Measurements from ENCODE around the gene MBTPS1.

The MBTPS1 gene

DNA sequence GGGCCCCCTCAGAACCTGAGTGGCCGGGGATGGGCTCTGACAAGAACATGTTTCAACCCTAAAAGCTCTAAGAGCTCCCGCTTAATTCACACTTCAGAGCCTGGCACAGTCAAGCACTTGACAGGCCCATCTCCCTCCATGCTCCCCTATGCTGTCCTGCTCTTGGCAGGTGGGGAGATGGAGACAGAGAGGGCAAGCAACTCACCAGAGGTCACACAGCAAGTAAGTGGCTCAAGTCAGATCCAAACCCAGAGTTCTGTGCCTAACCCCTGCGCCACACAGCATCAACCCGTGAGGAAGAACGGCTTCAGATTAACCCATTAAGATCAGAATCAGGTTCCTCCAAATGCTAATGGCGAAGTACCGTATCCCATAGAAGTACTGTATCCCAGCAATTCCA lies 112.3 kb downstream of the MBTPS1 start:
- TF ChIP-seq, protein P1, sequence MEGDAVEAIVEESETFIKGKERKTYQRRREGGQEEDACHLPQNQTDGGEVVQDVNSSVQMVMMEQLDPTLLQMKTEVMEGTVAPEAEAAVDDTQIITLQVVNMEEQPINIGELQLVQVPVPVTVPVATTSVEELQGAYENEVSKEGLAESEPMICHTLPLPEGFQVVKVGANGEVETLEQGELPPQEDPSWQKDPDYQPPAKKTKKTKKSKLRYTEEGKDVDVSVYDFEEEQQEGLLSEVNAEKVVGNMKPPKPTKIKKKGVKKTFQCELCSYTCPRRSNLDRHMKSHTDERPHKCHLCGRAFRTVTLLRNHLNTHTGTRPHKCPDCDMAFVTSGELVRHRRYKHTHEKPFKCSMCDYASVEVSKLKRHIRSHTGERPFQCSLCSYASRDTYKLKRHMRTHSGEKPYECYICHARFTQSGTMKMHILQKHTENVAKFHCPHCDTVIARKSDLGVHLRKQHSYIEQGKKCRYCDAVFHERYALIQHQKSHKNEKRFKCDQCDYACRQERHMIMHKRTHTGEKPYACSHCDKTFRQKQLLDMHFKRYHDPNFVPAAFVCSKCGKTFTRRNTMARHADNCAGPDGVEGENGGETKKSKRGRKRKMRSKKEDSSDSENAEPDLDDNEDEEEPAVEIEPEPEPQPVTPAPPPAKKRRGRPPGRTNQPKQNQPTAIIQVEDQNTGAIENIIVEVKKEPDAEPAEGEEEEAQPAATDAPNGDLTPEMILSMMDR (IDR thresholded peaks at IDR 0.05; ENCODE audit: extremely low read depth, missing control alignments), result no peak
- DNase-seq (ENCODE audit: low spot score), result no peak

Data from GM20000 (cell line).